DND-41 (cell line): Measurements from ENCODE around the gene RELN.

Experiments used
- CTCF ChIP-seq: IDR thresholded peaks from 2 replicates; pipeline ENCODE4 v1.5.1; 2012; ENCODE audit warnings: borderline replicate concordance, low read length, moderate library complexity, mild to moderate bottlenecking; ENCODE audit not compliant: poor library complexity, severe bottlenecking; ENCODE audit errors: extremely low read depth
- EZH2 ChIP-seq: IDR thresholded peaks from 3 replicates; pipeline ENCODE4 v1.6.1; 2012; ENCODE audit warnings: borderline replicate concordance, low read depth, mild to moderate bottlenecking, moderate library complexity, low read length, inconsistent platforms; ENCODE audit not compliant: severe bottlenecking

- TF ChIP-seq CTCF (no peak), EZH2 (no peak)
Observed at GRCh38 chr7:103962070-103962469, 27.4 kb downstream of the RELN start.
